Osteocyte (in vitro differentiated cells): Measurements from ENCODE around the gene LCMT1. TPM values are rescaled to one million over a fixed set of nuclear protein-coding genes. Genes with fewer than 3 reads are reported as not detected.
"Not testable (repeated sequence)": the region's sequence is repeated elsewhere in the genome, so short reads cannot be mapped to it uniquely, and the experiment has no call there.

Experiments used
- DNase-seq: peaks from one replicate; pipeline ENCODE4 v3.0.0; 2021; ENCODE audit warnings: mixed read lengths; ENCODE audit not compliant: unreplicated experiment; ENCODE audit errors: extremely low spot score
- H3K27ac Mint-ChIP-seq: one replicate; pipeline ENCODE4 v1.8.0; 2021; ENCODE audit warnings: mild to moderate bottlenecking, mixed read lengths; ENCODE audit not compliant: unreplicated experiment
- H3K27me3 Mint-ChIP-seq: one replicate; pipeline ENCODE4 v1.8.0; 2021; ENCODE audit warnings: mixed read lengths; ENCODE audit not compliant: unreplicated experiment
- H3K36me3 Mint-ChIP-seq: one replicate; pipeline ENCODE4 v1.8.0; 2021; ENCODE audit warnings: mixed read lengths; ENCODE audit not compliant: unreplicated experiment
- H3K4me1 Mint-ChIP-seq: one replicate; pipeline ENCODE4 v1.8.0; 2021; ENCODE audit warnings: mixed read lengths; ENCODE audit not compliant: unreplicated experiment
- H3K4me3 Mint-ChIP-seq: one replicate; pipeline ENCODE4 v1.8.0; 2021; ENCODE audit warnings: mild to moderate bottlenecking, moderate library complexity, mixed read lengths; ENCODE audit not compliant: unreplicated experiment
- H3K9me3 Mint-ChIP-seq: one replicate; pipeline ENCODE4 v1.8.0; 2021; ENCODE audit warnings: mixed read lengths; ENCODE audit not compliant: unreplicated experiment
- CTCF ChIP-seq: fragments of 200-600 bp; sonication (generic); IDR thresholded peaks from 2 replicates; pipeline ENCODE4 v1.5.0; 2021; ENCODE audit warnings: antibody characterized with exemption, mild to moderate bottlenecking, moderate library complexity
- total RNA-seq: library from RNA; stranded (reverse); gene quantifications from 2 replicates; pipeline ENCODE4 v1.2.1, GENCODE V29; 2021

LCMT1 gene
- total RNA-seq, 1 donor from 2014 or later, result 52.2 TPM

- Mint-ChIP-seq H3K27me3 (no peaks in the 10 kb centered on the region), H3K4me3 (no peak overlapping the region), H3K4me1 (no peaks in the 10 kb centered on the region), H3K27ac (no peak overlapping the region), H3K9me3 (no peaks in the 10 kb centered on the region), H3K36me3 (peaks cover 40% of the 10 kb centered on the region)
- TF ChIP-seq CTCF, result no peak
- no peak for DNase-seq
Observed at GRCh38 chr16:25158401-25158800, 46.9 kb downstream of the LCMT1 start.

- Mint-ChIP-seq H3K9me3 (no peaks in the 10 kb centered on the region), H3K4me1 (no peaks in the 10 kb centered on the region), H3K27me3 (no peaks in the 10 kb centered on the region), H3K27ac (no peak overlapping the region), H3K36me3 (peaks cover 40% of the 10 kb centered on the region), H3K4me3 (no peak overlapping the region)
- no peak for TF ChIP-seq CTCF
- DNase-seq, result no peak
Observed at GRCh38 chr16:25161753-25162367, 50.3 kb downstream of the LCMT1 start.

GRCh38 chr16:25163683-25164082, 52.1 kb downstream of the LCMT1 start:
- Mint-ChIP-seq H3K4me1 (no peaks in the 10 kb centered on the region), H3K4me3 (no peak overlapping the region), H3K9me3 (no peaks in the 10 kb centered on the region), H3K27me3 (no peaks in the 10 kb centered on the region), H3K36me3 (peaks cover 45% of the 10 kb centered on the region), H3K27ac (no peak overlapping the region)
- TF ChIP-seq CTCF, result no peak
- no peak for DNase-seq

GRCh38 chr16:25165284-25165683, 53.7 kb downstream of the LCMT1 start:
- TF ChIP-seq CTCF, result no peak
- Mint-ChIP-seq H3K27ac (no peak overlapping the region), H3K4me3 (no peak overlapping the region), H3K36me3 (peaks cover 54% of the 10 kb centered on the region), H3K4me1 (no peaks in the 10 kb centered on the region), H3K27me3 (no peaks in the 10 kb centered on the region), H3K9me3 (no peaks in the 10 kb centered on the region)
- DNase-seq, result no peak

- H3K4me1 Mint-ChIP-seq, DNase-seq, H3K9me3 Mint-ChIP-seq, H3K27me3 Mint-ChIP-seq, H3K27ac Mint-ChIP-seq, H3K4me3 Mint-ChIP-seq: not testable (repeated sequence)
- peaks cover 51% of the 10 kb centered on the region for H3K36me3 Mint-ChIP-seq
Observed at GRCh38 chr16:25167920-25168319, 56.4 kb downstream of the LCMT1 start.

- TF ChIP-seq CTCF, result no peak
- Mint-ChIP-seq H3K36me3 (peaks cover 42% of the 10 kb centered on the region), H3K9me3 (no peaks in the 10 kb centered on the region), H3K4me3 (no peak overlapping the region), H3K27ac (no peak overlapping the region), H3K4me1 (no peaks in the 10 kb centered on the region), H3K27me3 (no peaks in the 10 kb centered on the region)
- no peak for DNase-seq
Observed at GRCh38 chr16:25171390-25171789, 59.8 kb downstream of the LCMT1 start.
